Prostate gland (tissue), 2 donors: ENCODE measurements around the gene FAM193B. TPM values are rescaled to one million over a fixed set of nuclear protein-coding genes. Genes with fewer than 3 reads are reported as not detected.
A peak's percentile ranks its signal among the peaks of the same experiment; 100 is the strongest.

Experiments used
- DNase-seq: peaks from one replicate; pipeline ENCODE4 v3.0.0-alpha.2; 2019; ENCODE audit warnings: low spot score
- H3K27ac ChIP-seq, 2 donors: fragments of 200-600 bp; sonication (generic); 2 replicates each; pipeline ENCODE4 v1.5.1; 2017 to 2019
- H3K27me3 ChIP-seq: fragments of 200-600 bp; sonication (generic); replicated peaks from 2 replicates; pipeline ENCODE4 v1.5.1; 2019; ENCODE audit not compliant: insufficient read depth
- H3K36me3 ChIP-seq, 2 donors: fragments of 200-600 bp; sonication (generic); 1 replicate in 1 of 2; 2 replicates in 1 of 2; pipeline versions ENCODE4 v1.5.1 to v1.8.1; 2017 to 2019
- H3K4me1 ChIP-seq: fragments of 200-600 bp; sonication (generic); replicated peaks from 2 replicates; pipeline ENCODE4 v1.5.1; 2019
- H3K4me3 ChIP-seq, 2 donors: fragments of 200-600 bp; sonication (generic); 2 replicates each; pipeline ENCODE4 v1.5.1; 2017 to 2019
- H3K9me3 ChIP-seq: fragments of 200-600 bp; sonication (generic); 2 replicates; pipeline ENCODE4 v1.5.1; 2017
- CTCF ChIP-seq, 4 experiments: fragments of 200-600 bp in 2 of 4; fragments of 450-650 bp in 2 of 4; sonication (generic) in 2 of 4; IDR thresholded peaks; 1 replicate in 3 of 4; 2 replicates in 1 of 4; pipeline ENCODE4 v1.5.1; 2016 to 2019; ENCODE audit warnings: antibody characterized with exemption in 4 of 4, mild to moderate bottlenecking in 2 of 4, moderate library complexity in 2 of 4
- POLR2A ChIP-seq: fragments of 450-650 bp; IDR thresholded peaks from one replicate; pipeline ENCODE4 v1.6.1; 2016; ENCODE audit warnings: antibody characterized with exemption, mild to moderate bottlenecking
- POLR2AphosphoS5 ChIP-seq: sonication (generic); formaldehyde crosslinking; IDR thresholded peaks from one replicate; pipeline ENCODE4 v1.6.1; 2017; ENCODE audit warnings: antibody characterized with exemption
- WGBS: methylation state at CpG from one replicate; pipeline ENCODE4 v1.1.5; 2018; 5-methylcytosine and 5-hydroxymethylcytosine counted together
- intact Hi-C: fragments of 100-400 bp; cut with DNase I; formaldehyde crosslinking; loops from one replicate; pipeline ENCODE4 v1.14.2; 2022
- total RNA-seq, 2 donors: library from RNA; depleted of rRNA; stranded (reverse); fragments of >200 nt; gene quantifications; one replicate each; pipeline ENCODE4 v1.1.0, GENCODE V29; 2016

The FAM193B gene
- total RNA-seq, 2 donors from 2014 or later, result 59.6 to 112 TPM

GRCh38 chr5:177530638-177531037 lies 23.7 kb downstream of the FAM193B start:
- Histone ChIP-seq H3K36me3 (peaks cover 12 to 43% of the 10 kb centered on the region in 2 donors), H3K27me3 (no peaks in the 10 kb centered on the region), H3K4me1 (no peaks in the 10 kb centered on the region), H3K9me3 (no peaks in the 10 kb centered on the region), H3K4me3 (no peak overlapping the region), H3K27ac (peak overlapping the region in 1 of 2 donors; percentile 19)
- TF ChIP-seq CTCF (IDR thresholded peaks at IDR 0.05), result no peak
- no peak for TF ChIP-seq POLR2AphosphoS5
- TF ChIP-seq POLR2A, result no peak
- 64% methylated on average over 3 of the region's 3 CpGs for WGBS
- intact Hi-C loops, result no loop called here
- DNase-seq, result no peak

GRCh38 chr5:177529247-177530203 lies 24.8 kb downstream of the FAM193B start:
- no peak for DNase-seq
- Histone ChIP-seq H3K36me3 (peaks cover 12 to 43% of the 10 kb centered on the region in 2 donors), H3K4me3 (no peak overlapping the region), H3K27ac (no peak overlapping the region), H3K9me3 (no peaks in the 10 kb centered on the region), H3K27me3 (no peaks in the 10 kb centered on the region), H3K4me1 (no peaks in the 10 kb centered on the region)
- 83% methylated on average over 11 of the region's 12 CpGs for WGBS
- no peak for TF ChIP-seq CTCF (IDR thresholded peaks at IDR 0.05)
- no peak for TF ChIP-seq POLR2AphosphoS5
- no peak for TF ChIP-seq POLR2A
- intact Hi-C loops, result no loop called here

- H3K4me1 ChIP-seq, result no peaks in the 10 kb centered on the region
- H3K4me3 ChIP-seq, result no peak overlapping the region
- no peaks in the 10 kb centered on the region for H3K9me3 ChIP-seq
- no peak overlapping the region for H3K27ac ChIP-seq
- H3K27me3 ChIP-seq, result no peaks in the 10 kb centered on the region
- intact Hi-C loops, result no loop called here
- WGBS, result 88% methylated on average over 10 of the region's 10 CpGs
- DNase-seq, result no peak
- H3K36me3 ChIP-seq, result peaks cover 10 to 48% of the 10 kb centered on the region in 2 donors
- TF ChIP-seq POLR2A, result no peak
- no peak for TF ChIP-seq CTCF (IDR thresholded peaks at IDR 0.05)
- TF ChIP-seq POLR2AphosphoS5, result no peak
These were observed 25.7 kb downstream of the FAM193B start for GRCh38 chr5:177528631-177529030.

GRCh38 chr5:177527595-177527994 lies 26.8 kb downstream of the FAM193B start:
- Histone ChIP-seq H3K9me3 (no peaks in the 10 kb centered on the region), H3K36me3 (peaks cover 9 to 49% of the 10 kb centered on the region in 2 donors), H3K27me3 (no peaks in the 10 kb centered on the region), H3K27ac (no peak overlapping the region), H3K4me3 (no peak overlapping the region), H3K4me1 (no peaks in the 10 kb centered on the region)
- TF ChIP-seq POLR2AphosphoS5 (no peak), CTCF (IDR thresholded peaks at IDR 0.05) (no peak), POLR2A (no peak)
- 91% methylated on average over 8 of the region's 8 CpGs for WGBS
- no peak for DNase-seq
- intact Hi-C loops, result no loop called here

- no peaks in the 10 kb centered on the region for H3K27me3 ChIP-seq
- no peak overlapping the region for H3K27ac ChIP-seq
- H3K4me3 ChIP-seq, result no peak overlapping the region
- H3K36me3 ChIP-seq, result peaks cover 2 to 49% of the 10 kb centered on the region in 2 donors
- no peaks in the 10 kb centered on the region for H3K4me1 ChIP-seq
- no peak for TF ChIP-seq POLR2AphosphoS5
- no peak for TF ChIP-seq CTCF (IDR thresholded peaks at IDR 0.05)
- no peak for TF ChIP-seq POLR2A
- WGBS, result 90% methylated on average over 6 of the region's 6 CpGs
- intact Hi-C loops, result no loop called here
- H3K9me3 ChIP-seq, result no peaks in the 10 kb centered on the region
- no peak for DNase-seq
These were observed 27.6 kb downstream of the FAM193B start for GRCh38 chr5:177526791-177527190.
